ENCODE measurements around the gene MALT1. TPM values are rescaled to one million over a fixed set of nuclear protein-coding genes. Genes with fewer than 3 reads are reported as not detected.
A peak's percentile ranks its signal among the peaks of the same experiment; 100 is the strongest.

Gene MALT1
- total RNA-seq, 2 experiments from 2014 or later = 42.5 to 44.3 TPM

DNA sequence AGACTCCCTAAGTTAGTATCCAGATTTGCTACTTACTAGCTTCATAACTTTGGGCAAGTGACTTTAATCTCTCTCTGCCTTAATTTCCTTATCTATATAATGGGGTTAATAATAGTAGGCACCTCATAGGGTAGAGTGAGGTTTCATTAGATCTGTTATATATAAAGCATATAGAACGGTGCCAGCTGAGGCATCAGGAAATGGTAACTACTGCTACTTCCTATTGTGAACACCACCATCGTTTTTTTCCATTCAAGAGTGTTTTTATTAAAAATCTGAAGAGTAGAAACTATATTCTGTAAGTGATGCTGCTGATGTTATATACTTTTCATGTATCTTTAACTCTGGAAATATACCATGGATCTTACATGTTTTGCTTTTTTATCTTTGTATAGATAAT, 44.3 kb downstream of the MALT1 start:
- intact Hi-C loops (cut with micrococcal nuclease) = loop anchor here (2.0 kb wide), 1 partner anchor 39 kb away; no protein-coding TSS in a partner anchor
- ChIA-PET POLR2A (interaction anchor here (1.2 kb wide), 1 partner anchor 44 kb away, joined by 3 read pairs; the partner anchor contains the start of gene MALT1), CTCF (interaction anchor here (1.1 kb wide), 1 partner anchor 49 kb away, joined by 5 read pairs; no protein-coding TSS in a partner anchor)
- no peak for DNase-seq
- H3K27me3 Mint-ChIP-seq = no peaks in the 10 kb centered on the region
- H3K36me3 Mint-ChIP-seq = peaks cover 20% of the 10 kb centered on the region
- H3K9me3 Mint-ChIP-seq = no peaks in the 10 kb centered on the region
- peaks cover 45% of the 10 kb centered on the region for H3K4me1 Mint-ChIP-seq (ENCODE audit: low read depth)
- H3K4me3 Mint-ChIP-seq = no peak overlapping the region
- H3K27ac Mint-ChIP-seq = no peak overlapping the region

DNA sequence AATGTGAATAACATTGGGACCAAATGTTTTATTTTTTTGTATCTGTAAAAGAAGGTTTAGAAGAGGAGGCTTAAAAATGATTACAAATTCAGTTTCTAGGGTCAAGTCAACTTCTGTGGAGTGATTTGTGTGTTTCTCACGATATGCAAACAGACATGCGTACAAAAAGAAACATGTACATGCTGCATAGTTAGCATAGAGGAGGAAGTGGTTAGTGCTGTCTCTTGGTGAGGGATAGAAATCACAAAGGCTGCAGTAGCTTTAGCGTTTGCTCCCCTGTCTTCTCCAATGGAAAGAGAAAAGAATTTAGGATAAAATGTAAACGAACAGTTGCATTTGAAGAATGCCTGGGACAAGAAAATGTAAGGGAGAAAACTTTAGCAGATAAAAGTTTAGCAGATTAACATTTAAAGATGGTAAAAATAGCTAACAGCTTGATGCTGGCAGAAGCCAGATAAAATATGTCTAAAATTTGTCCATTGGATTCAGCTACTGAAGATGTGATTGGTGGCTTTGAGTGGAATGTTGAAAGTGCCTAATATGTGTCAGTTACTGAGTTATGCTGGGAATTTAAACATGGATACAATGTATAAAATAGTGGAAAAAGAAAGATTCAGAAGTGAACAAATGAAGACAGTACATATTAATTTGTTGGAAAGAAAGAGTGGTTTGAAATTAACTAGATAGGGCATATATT, 44.9 kb downstream of the MALT1 start:
- Mint-ChIP-seq H3K36me3 (peaks cover 20% of the 10 kb centered on the region), H3K27ac (peak overlapping the region; percentile 46), H3K4me1 (ENCODE audit: low read depth) (peaks cover 44% of the 10 kb centered on the region), H3K4me3 (no peak overlapping the region), H3K27me3 (no peaks in the 10 kb centered on the region), H3K9me3 (no peaks in the 10 kb centered on the region)
- POLR2A ChIA-PET = interaction anchor here (1.2 kb wide), 1 partner anchor 45 kb away, joined by 3 read pairs; the partner anchor contains the start of gene MALT1
- intact Hi-C loops (cut with micrococcal nuclease) = loop anchor here (2.0 kb wide), 1 partner anchor 19 kb away; no protein-coding TSS in a partner anchor
- no peak for DNase-seq
- CTCF ChIA-PET = interaction anchor here (0.7 to 1.1 kb wide), 3 partner anchors 7 to 48 kb away, joined by 3 to 5 read pairs (median 3); no protein-coding TSS in a partner anchor

DNA sequence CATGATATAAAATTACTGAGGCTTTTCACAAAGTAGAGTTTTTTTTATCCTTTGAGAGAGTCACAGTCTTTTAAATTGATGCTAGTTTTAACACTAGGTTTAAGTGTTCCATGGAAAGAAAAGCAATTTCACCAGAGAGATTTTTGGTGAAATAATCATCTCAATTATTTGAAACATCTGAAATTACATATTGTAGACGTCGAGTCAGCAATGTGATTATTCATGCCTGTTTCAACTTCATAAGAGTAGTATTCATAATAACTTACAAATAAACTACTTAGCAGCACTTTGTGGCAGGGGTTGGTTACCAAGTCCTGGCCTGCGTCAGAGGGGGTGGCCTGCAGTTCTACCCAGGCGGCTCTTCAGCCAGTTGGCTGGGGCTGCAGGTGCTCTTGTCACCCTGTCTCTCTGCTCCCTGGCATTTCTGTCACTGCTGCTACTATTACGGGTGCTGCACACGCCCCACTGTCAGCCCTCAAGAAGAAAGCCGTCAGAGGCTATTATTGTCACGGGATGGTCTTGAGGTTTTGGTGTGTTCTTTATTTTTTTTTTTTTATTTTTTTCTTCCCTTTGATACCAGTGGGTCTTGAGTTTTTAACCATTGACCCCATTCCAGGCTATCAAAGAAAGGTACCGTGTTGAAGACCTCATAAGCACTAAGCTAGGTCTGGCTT, 50.4 kb downstream of the MALT1 start:
- Mint-ChIP-seq H3K4me3 (no peak overlapping the region), H3K27ac (no peak overlapping the region), H3K4me1 (ENCODE audit: low read depth) (peaks cover 2% of the 10 kb centered on the region), H3K36me3 (peaks cover 21% of the 10 kb centered on the region), H3K27me3 (no peaks in the 10 kb centered on the region), H3K9me3 (no peaks in the 10 kb centered on the region)
- no peak for DNase-seq
- CTCF ChIA-PET = interaction anchor here (2.3 kb wide), 1 partner anchor 192 kb away, joined by 5 read pairs; no protein-coding TSS in a partner anchor
- POLR2A ChIA-PET = no interaction called here
- intact Hi-C loops (cut with micrococcal nuclease) = no loop called here

- Mint-ChIP-seq H3K4me1 (ENCODE audit: low read depth) (no peaks in the 10 kb centered on the region), H3K27ac (no peak overlapping the region)
- POLR2A ChIA-PET = no interaction called here
Observed at GRCh38 chr18:58723810-58724602, 52.7 kb downstream of the MALT1 start.

DNA sequence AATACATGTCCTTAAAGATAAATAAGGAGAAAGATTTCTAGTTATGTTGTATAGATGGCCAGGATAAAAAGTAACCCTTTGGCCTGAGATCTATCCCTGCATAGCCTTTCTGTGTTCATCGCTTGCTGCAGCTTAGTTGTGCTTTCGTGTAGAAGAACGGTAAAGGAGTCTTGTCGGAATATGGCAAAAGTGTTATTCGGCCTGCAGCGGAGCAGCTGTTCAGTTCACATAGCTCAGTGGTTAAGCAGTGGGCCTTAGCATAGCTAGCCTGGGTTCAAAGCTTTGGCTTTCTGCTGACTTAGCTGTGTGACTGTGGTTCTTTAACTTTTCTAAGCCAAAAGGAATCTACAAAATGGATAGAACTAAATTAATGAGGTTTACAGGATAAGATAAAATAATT, 55.4 kb downstream of the MALT1 start:
- H3K36me3 Mint-ChIP-seq = peaks cover 28% of the 10 kb centered on the region
- H3K4me1 Mint-ChIP-seq (ENCODE audit: low read depth) = peaks cover 3% of the 10 kb centered on the region
- intact Hi-C loops (cut with micrococcal nuclease) = no loop called here
- no peaks in the 10 kb centered on the region for H3K27me3 Mint-ChIP-seq
- H3K9me3 Mint-ChIP-seq = no peaks in the 10 kb centered on the region
- CTCF ChIA-PET = interaction anchor here (1.1 to 1.3 kb wide), 2 partner anchors 37 to 197 kb away, joined by 3 to 5 read pairs; no protein-coding TSS in a partner anchor
- no peak for DNase-seq
- no peak overlapping the region for H3K27ac Mint-ChIP-seq
- POLR2A ChIA-PET = no interaction called here
- H3K4me3 Mint-ChIP-seq = no peak overlapping the region

More at GRCh38 chr18:58723810-58724602, 52.7 kb downstream of the MALT1 start:
- CTCF ChIA-PET = no interaction called here
- no peak overlapping the region for H3K4me3 Mint-ChIP-seq
- H3K9me3 Mint-ChIP-seq = no peaks in the 10 kb centered on the region
- H3K27me3 Mint-ChIP-seq = no peaks in the 10 kb centered on the region
- H3K36me3 Mint-ChIP-seq = peaks cover 20% of the 10 kb centered on the region
- no peak for DNase-seq
- intact Hi-C loops (cut with micrococcal nuclease) = no loop called here

GRCh38 chr18:58727776-58728500, 56.7 kb downstream of the MALT1 start:
- Mint-ChIP-seq H3K4me1 (ENCODE audit: low read depth) (peaks cover 6% of the 10 kb centered on the region), H3K27me3 (no peaks in the 10 kb centered on the region), H3K36me3 (peaks cover 28% of the 10 kb centered on the region), H3K27ac (no peak overlapping the region), H3K9me3 (no peaks in the 10 kb centered on the region), H3K4me3 (no peak overlapping the region)
- ChIA-PET POLR2A (no interaction called here), CTCF (no interaction called here)
- intact Hi-C loops (cut with micrococcal nuclease) = no loop called here
- DNase-seq = no peak

- Mint-ChIP-seq H3K9me3 (no peaks in the 10 kb centered on the region), H3K36me3 (peaks cover 29% of the 10 kb centered on the region), H3K4me1 (ENCODE audit: low read depth) (peaks cover 6% of the 10 kb centered on the region), H3K27me3 (no peaks in the 10 kb centered on the region), H3K27ac (no peak overlapping the region), H3K4me3 (no peak overlapping the region)
- ChIA-PET CTCF (no interaction called here), POLR2A (no interaction called here)
- no peak for DNase-seq
- intact Hi-C loops (cut with micrococcal nuclease) = no loop called here
Observed at GRCh38 chr18:58728719-58729118, 57.5 kb downstream of the MALT1 start.

- intact Hi-C loops (cut with micrococcal nuclease) = loop anchor here (5.0 kb wide), 1 partner anchor 33 kb away; no protein-coding TSS in a partner anchor
- H3K36me3 Mint-ChIP-seq = peaks cover 34% of the 10 kb centered on the region
- no peaks in the 10 kb centered on the region for H3K27me3 Mint-ChIP-seq
- DNase-seq = no peak
- CTCF ChIA-PET = no interaction called here
- H3K4me3 Mint-ChIP-seq = no peak overlapping the region
- POLR2A ChIA-PET = no interaction called here
- no peaks in the 10 kb centered on the region for H3K9me3 Mint-ChIP-seq
- peaks cover 6% of the 10 kb centered on the region for H3K4me1 Mint-ChIP-seq (ENCODE audit: low read depth)
- H3K27ac Mint-ChIP-seq = no peak overlapping the region
Observed at GRCh38 chr18:58730618-58731017, 59.4 kb downstream of the MALT1 start.

GRCh38 chr18:58732471-58732870, 61.2 kb downstream of the MALT1 start:
- Mint-ChIP-seq H3K27ac (no peak overlapping the region), H3K4me1 (ENCODE audit: low read depth) (peaks cover 6% of the 10 kb centered on the region), H3K4me3 (no peak overlapping the region), H3K36me3 (peaks cover 44% of the 10 kb centered on the region), H3K9me3 (no peaks in the 10 kb centered on the region), H3K27me3 (no peaks in the 10 kb centered on the region)
- ChIA-PET POLR2A (no interaction called here), CTCF (interaction anchor here (1.3 to 2.4 kb wide), 2 partner anchors 32 to 192 kb away, joined by 3 to 6 read pairs; no protein-coding TSS in a partner anchor)
- no peak for DNase-seq
- intact Hi-C loops (cut with micrococcal nuclease) = loop anchor here (5.0 kb wide), 1 partner anchor 35 kb away; no protein-coding TSS in a partner anchor

- no peaks in the 10 kb centered on the region for H3K27me3 Mint-ChIP-seq
- POLR2A ChIA-PET = no interaction called here
- peaks cover 48% of the 10 kb centered on the region for H3K36me3 Mint-ChIP-seq
- H3K4me3 Mint-ChIP-seq = no peak overlapping the region
- CTCF ChIA-PET = interaction anchor here (1.3 kb wide), 1 partner anchor 28 kb away, joined by 3 read pairs; no protein-coding TSS in a partner anchor
- peaks cover 6% of the 10 kb centered on the region for H3K4me1 Mint-ChIP-seq (ENCODE audit: low read depth)
- no peak overlapping the region for H3K27ac Mint-ChIP-seq
- intact Hi-C loops (cut with micrococcal nuclease) = loop anchor here (5.0 kb wide), 1 partner anchor 37 kb away; no protein-coding TSS in a partner anchor
- no peaks in the 10 kb centered on the region for H3K9me3 Mint-ChIP-seq
- DNase-seq = no peak
Observed at GRCh38 chr18:58733866-58734265, 62.6 kb downstream of the MALT1 start.

GRCh38 chr18:58738322-58738721, 67.1 kb downstream of the MALT1 start:
- Mint-ChIP-seq H3K27ac (no peak overlapping the region), H3K9me3 (no peaks in the 10 kb centered on the region), H3K36me3 (peaks cover 45% of the 10 kb centered on the region), H3K4me1 (ENCODE audit: low read depth) (no peaks in the 10 kb centered on the region), H3K27me3 (no peaks in the 10 kb centered on the region), H3K4me3 (no peak overlapping the region)
- intact Hi-C loops (cut with micrococcal nuclease) = no loop called here
- DNase-seq = no peak
- POLR2A ChIA-PET = no interaction called here
- CTCF ChIA-PET = no interaction called here

All from activated CD4-positive, alpha-beta memory T cell treated with anti-CD3 and anti-CD28 coated beads for 36 hours (primary cell).